Panc1 (cell line): ENCODE data around the gene TMEM115. TPM values are rescaled to one million over a fixed set of nuclear protein-coding genes. Genes with fewer than 3 reads are reported as not detected.

Experiments
- ATAC-seq: fragments of 200-7000 bp; cut with Tn5 transposase; 2 replicates; pipeline ENCODE4 v1.9.1; 2020; ENCODE audit warnings: mild to moderate bottlenecking, moderate library complexity
- BruUV-seq: library from RNA; stranded (reverse); fragments of 400-500 nt; replicated peaks from 2 replicates; lab custom pipeline; 2021; lab: Mats Ljungman, UMichigan
- CTCF ChIA-PET: fragments of 300-600 bp; sonication (Branson Sonifier 250); formaldehyde crosslinking; loops from one replicate; lab custom pipeline; 2022; ENCODE audit warnings: antibody characterized with exemption; lab: Charles Lee
- POLR2A ChIA-PET: fragments of 300-600 bp; sonication (Branson Sonifier 250); formaldehyde crosslinking; loops from one replicate; lab custom pipeline; 2022; ENCODE audit warnings: antibody characterized with exemption; lab: Charles Lee
- DNase-seq: peaks from one replicate; pipeline ENCODE4 v3.0.0-alpha.2; 2010; ENCODE audit warnings: low read depth, low spot score
- H3K27ac ChIP-seq: 2 replicates; pipeline ENCODE4 v1.5.1; 2011; ENCODE audit warnings: mild to moderate bottlenecking, low read length, inconsistent platforms
- H3K27me3 ChIP-seq: fragments of 200-500 bp; sonication (Bioruptor generic); 2 replicates; pipeline ENCODE4 v1.6.0; 2014; ENCODE audit warnings: low read length, inconsistent platforms; ENCODE audit not compliant: control insufficient read depth, insufficient read depth
- H3K36me3 ChIP-seq: fragments of 200-500 bp; sonication (Bioruptor generic); 2 replicates; pipeline ENCODE4 v1.5.1; 2014; ENCODE audit warnings: inconsistent platforms, mild to moderate bottlenecking, low read length, moderate library complexity; ENCODE audit not compliant: control insufficient read depth, insufficient read depth
- H3K4me1 ChIP-seq: 2 replicates; pipeline ENCODE4 v1.5.1; 2011; ENCODE audit warnings: inconsistent platforms, mild to moderate bottlenecking, low read length, moderate library complexity; ENCODE audit not compliant: control insufficient read depth, insufficient read depth
- H3K4me3 ChIP-seq, 2 experiments: 2 replicates each; pipeline ENCODE4 v1.5.1; 2011 to 2012; ENCODE audit warnings: low read depth in 2 of 2, low read length in 2 of 2, mild to moderate bottlenecking in 2 of 2, inconsistent platforms in 1 of 2, moderate library complexity in 1 of 2
- H3K9me3 ChIP-seq: fragments of 200-500 bp; sonication (Bioruptor generic); 2 replicates; pipeline ENCODE4 v1.5.1; 2014; ENCODE audit warnings: low read depth, mild to moderate bottlenecking, inconsistent platforms, low read length, moderate library complexity; ENCODE audit not compliant: control insufficient read depth, insufficient read depth
- POLR2AphosphoS5 ChIP-seq: IDR thresholded peaks from 2 replicates; pipeline ENCODE4 v1.6.1; 2012; ENCODE audit warnings: mild to moderate bottlenecking, low read depth, low read length, moderate library complexity
- SIN3A ChIP-seq: IDR thresholded peaks from 2 replicates; pipeline ENCODE4 v1.6.1; 2012; ENCODE audit warnings: low read depth, mild to moderate bottlenecking, low read length, moderate library complexity, borderline replicate concordance; ENCODE audit not compliant: insufficient read depth
- in situ Hi-C: cut with HindIII; loops from 2 replicates; pipeline ENCODE4 v1.10.0; 2016; ENCODE audit warnings: low sequenced_read_pairs, low pct_unique_long_range_greater_than_20kb
- intact Hi-C: fragments of 100-400 bp; cut with micrococcal nuclease; formaldehyde crosslinking; loops from one replicate; pipeline ENCODE4 v1.10.0; 2022; ENCODE audit not compliant: unreplicated experiment
- total RNA-seq: library from RNA; stranded (reverse); gene quantifications from one replicate; pipeline ENCODE4 v1.2.1, GENCODE V29; 2021; ENCODE audit not compliant: unreplicated experiment
- TF ChIP-seq, protein P1 (sequence below), 2 experiments: IDR thresholded peaks; 2 replicates each; pipeline ENCODE4 v1.6.1; 2011 to 2012; ENCODE audit warnings: low read depth in 2 of 2, control low read depth in 1 of 2, low read length in 1 of 2, mild to moderate bottlenecking in 1 of 2, moderate library complexity in 1 of 2; ENCODE audit not compliant: insufficient read depth in 1 of 2
- TF ChIP-seq, protein P2 (sequence below): fragments of 450-650 bp; IDR thresholded peaks from 2 replicates; pipeline ENCODE4 v1.5.1; 2017; ENCODE audit warnings: mild to moderate bottlenecking

Gene TMEM115
- total RNA-seq, 1 experiment from 2014 or later, result 30.2 TPM

DNA sequence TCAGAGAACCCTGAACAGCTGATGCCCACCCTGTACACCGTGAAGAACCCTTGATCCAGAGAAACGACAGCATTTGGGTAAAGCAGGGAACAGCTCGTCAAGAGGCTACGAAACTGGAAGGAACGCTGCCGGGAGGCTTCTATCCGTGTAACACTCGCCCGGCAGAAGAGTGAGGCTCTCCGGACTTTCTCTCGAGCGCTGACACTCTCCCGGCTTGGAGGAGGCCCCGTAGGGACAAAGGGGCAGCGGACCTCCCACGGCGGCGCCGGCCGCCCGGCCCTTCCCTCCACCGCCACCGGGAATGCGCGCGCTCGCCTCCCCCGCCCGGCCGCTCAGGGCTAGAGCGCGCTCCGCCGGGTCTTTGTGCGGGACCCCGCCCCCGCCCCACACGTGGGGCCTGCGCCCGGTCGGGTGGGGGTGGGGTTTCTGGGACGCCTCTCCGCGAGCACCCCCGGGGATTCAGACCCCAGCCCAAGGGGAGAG lies 38.4 kb downstream of the TMEM115 start:
- BruUV-seq, result no TSS peak
- Histone ChIP-seq H3K9me3 (no peaks in the 10 kb centered on the region), H3K4me1 (peaks cover 23% of the 10 kb centered on the region), H3K36me3 (no peaks in the 10 kb centered on the region; the same call in 1 of the 2 replicates), H3K4me3 (peak overlapping the region; percentile 82 to 93), H3K27me3 (no peaks in the 10 kb centered on the region), H3K27ac (peak overlapping the region; percentile 92)
- intact Hi-C loops, result no loop called here
- in situ Hi-C loops, result no loop called here
- no peak for DNase-seq
- TF ChIP-seq, protein P1, sequence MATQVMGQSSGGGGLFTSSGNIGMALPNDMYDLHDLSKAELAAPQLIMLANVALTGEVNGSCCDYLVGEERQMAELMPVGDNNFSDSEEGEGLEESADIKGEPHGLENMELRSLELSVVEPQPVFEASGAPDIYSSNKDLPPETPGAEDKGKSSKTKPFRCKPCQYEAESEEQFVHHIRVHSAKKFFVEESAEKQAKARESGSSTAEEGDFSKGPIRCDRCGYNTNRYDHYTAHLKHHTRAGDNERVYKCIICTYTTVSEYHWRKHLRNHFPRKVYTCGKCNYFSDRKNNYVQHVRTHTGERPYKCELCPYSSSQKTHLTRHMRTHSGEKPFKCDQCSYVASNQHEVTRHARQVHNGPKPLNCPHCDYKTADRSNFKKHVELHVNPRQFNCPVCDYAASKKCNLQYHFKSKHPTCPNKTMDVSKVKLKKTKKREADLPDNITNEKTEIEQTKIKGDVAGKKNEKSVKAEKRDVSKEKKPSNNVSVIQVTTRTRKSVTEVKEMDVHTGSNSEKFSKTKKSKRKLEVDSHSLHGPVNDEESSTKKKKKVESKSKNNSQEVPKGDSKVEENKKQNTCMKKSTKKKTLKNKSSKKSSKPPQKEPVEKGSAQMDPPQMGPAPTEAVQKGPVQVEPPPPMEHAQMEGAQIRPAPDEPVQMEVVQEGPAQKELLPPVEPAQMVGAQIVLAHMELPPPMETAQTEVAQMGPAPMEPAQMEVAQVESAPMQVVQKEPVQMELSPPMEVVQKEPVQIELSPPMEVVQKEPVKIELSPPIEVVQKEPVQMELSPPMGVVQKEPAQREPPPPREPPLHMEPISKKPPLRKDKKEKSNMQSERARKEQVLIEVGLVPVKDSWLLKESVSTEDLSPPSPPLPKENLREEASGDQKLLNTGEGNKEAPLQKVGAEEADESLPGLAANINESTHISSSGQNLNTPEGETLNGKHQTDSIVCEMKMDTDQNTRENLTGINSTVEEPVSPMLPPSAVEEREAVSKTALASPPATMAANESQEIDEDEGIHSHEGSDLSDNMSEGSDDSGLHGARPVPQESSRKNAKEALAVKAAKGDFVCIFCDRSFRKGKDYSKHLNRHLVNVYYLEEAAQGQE (IDR thresholded peaks at IDR 0.05; ENCODE audit: insufficient read depth in 1 of 2, low read depth in 2 of 2, low read length in 1 of 2), result no peak
- TF ChIP-seq, protein P2, sequence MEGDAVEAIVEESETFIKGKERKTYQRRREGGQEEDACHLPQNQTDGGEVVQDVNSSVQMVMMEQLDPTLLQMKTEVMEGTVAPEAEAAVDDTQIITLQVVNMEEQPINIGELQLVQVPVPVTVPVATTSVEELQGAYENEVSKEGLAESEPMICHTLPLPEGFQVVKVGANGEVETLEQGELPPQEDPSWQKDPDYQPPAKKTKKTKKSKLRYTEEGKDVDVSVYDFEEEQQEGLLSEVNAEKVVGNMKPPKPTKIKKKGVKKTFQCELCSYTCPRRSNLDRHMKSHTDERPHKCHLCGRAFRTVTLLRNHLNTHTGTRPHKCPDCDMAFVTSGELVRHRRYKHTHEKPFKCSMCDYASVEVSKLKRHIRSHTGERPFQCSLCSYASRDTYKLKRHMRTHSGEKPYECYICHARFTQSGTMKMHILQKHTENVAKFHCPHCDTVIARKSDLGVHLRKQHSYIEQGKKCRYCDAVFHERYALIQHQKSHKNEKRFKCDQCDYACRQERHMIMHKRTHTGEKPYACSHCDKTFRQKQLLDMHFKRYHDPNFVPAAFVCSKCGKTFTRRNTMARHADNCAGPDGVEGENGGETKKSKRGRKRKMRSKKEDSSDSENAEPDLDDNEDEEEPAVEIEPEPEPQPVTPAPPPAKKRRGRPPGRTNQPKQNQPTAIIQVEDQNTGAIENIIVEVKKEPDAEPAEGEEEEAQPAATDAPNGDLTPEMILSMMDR, result no peak
- TF ChIP-seq POLR2AphosphoS5, result no peak
- no peak for TF ChIP-seq SIN3A
- POLR2A ChIA-PET, result no interaction called here
- CTCF ChIA-PET, result interaction anchor here (0.6 kb wide), 4 partner anchors 27 to 1617 kb away, joined by 3 to 9 read pairs (median 3); no protein-coding TSS in a partner anchor
- peak; percentile 66 for ATAC-seq

DNA sequence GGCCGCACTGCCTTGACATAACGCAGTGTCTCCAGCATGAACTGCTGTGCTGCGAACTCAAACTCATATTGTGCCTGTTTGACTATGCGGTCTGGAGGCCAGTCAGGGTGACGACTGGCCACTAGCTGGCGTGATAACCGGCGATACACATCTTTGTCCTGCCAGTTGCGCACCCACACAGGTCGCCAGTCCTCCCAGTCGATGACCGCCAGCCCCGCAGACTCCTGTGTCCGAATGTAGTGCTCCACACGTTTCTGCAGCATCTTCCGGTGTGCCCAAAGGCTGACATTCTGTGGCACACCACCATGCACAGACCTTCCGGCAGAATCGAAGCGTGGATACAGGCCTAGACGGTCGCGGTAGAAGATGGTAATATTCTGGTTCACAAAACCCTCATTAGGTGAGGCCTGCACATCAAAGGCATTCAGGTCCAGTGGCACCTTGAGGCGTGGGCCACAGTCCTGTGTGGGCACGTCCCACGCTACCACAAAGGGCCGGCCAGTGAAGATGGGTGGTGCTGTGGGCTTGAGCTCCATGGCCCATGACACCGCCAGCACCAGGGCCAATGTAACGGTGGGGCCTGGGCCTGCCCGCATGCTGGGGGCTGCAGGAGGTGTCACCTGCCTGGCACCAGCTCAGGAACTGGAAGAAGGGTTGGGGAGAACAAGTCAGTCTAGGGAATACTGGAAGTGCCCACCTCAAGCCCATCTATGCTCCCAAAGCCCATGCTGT lies 39.3 kb downstream of the TMEM115 start:
- H3K36me3 ChIP-seq, result no peaks in the 10 kb centered on the region; the same call in 1 of the 2 replicates
- in situ Hi-C loops, result no loop called here
- intact Hi-C loops, result no loop called here
- TF ChIP-seq, protein P1 (IDR thresholded peaks at IDR 0.05; ENCODE audit: insufficient read depth in 1 of 2, low read depth in 2 of 2, low read length in 1 of 2), result no peak
- TF ChIP-seq, protein P2, result peak; percentile 20; the same call in 1 of the 2 replicates
- H3K9me3 ChIP-seq, result no peaks in the 10 kb centered on the region
- peaks cover 23% of the 10 kb centered on the region for H3K4me1 ChIP-seq
- H3K27me3 ChIP-seq, result no peaks in the 10 kb centered on the region
- CTCF ChIA-PET, result no interaction called here
- ATAC-seq (no peak), DNase-seq (no peak)
- no TSS peak for BruUV-seq
- peak overlapping the region; percentile 92 for H3K27ac ChIP-seq
- peak overlapping the region; percentile 82 to 93 for H3K4me3 ChIP-seq
- POLR2A ChIA-PET, result interaction anchor here (0.6 kb wide), 1 partner anchor 218 kb away, joined by 3 read pairs; no protein-coding TSS in a partner anchor
